ENCODE results near the gene SPEM3.
"Not testable (repeated sequence)": the region's sequence is repeated elsewhere in the genome, so short reads cannot be mapped to it uniquely, and the experiment has no call there.

SPEM3 gene

DNA sequence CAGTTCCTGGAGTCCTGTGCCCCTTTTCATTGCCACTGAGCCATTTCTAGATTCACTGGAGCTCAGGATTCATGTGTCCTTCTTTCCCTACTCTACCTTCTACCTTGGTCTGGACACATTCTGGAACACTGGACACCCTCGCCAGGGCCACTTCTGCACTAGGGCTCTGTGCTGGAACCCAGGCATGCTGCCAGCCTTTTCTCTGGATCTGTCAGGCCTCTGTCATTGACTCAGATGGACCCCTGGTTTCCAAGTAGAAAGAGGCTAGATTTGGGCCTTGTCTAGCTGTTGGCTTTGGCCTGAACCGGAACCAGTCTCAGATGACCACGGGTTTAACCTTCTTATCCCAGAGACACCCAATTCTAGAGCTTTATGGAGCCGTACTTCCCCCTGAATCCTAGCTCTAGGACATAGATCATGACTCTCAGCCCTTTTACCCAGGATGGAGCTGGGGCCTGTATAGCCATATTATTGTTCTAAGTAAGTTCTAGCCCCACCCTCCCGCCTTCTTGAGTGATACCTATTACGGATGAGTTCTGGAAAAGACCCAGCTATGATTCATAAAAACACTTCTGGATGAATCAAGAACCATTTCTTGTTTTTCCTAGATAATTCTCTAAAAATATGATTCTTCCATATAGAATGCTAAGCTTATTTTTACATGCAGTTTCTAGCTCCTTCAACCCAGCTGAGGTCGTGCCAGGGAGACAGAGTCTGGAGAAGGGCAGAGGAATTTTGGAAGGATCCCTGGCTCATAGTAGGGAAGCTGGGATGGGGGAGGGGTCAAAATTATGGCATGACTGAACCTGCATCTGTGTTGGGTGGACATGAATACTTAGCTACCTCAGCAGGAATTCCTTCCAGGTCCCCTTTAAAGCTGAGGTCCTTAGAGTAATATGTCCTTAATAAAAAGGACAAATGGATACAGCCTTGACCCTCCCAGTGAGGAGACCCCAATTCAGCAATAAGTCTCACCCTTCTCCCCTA is 15.1 kb downstream of the SPEM3 start:
- no peak for DNase-seq

DNA sequence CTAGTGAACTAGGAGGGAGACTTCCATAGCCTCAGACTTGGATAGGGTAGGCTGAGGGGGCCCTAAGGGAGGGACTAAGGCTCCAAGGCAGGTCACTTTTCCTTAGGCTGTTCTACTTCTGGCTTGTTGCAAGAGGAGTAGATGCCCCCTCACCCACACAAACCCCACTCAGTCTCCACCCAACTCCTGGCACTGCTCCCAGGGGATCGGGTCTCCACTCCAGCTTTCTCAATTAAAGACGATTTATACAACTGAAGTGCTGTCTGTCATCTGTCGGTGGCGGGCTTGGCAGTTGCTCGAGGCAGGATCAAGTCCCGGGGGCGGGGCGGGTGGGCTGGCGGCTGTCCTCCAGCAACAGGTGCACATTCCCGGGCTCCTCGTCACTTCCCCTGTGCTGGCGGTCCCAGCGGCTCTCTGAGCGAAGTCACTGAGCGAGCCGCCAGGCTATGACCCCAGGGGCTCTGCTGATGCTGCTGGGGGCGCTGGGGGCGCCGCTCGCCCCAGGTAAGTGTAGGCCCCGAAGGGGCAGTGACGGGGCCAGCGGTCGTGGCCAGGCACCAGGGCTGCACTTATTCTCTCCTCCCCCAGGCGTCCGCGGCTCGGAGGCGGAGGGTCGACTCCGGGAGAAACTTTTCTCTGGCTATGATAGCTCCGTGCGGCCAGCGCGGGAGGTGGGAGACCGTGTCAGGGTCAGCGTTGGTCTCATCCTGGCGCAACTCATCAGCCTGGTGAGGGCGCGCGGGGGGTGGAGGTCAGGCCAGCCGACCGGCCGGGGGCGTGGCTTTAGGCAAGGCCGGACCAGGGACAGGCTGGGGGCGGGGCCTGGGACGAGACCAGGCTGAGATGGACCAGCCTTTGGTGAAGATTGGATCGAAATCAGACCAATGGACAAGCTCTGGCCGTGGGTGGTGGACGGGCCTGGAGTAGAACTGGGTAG is 16.3 kb downstream of the SPEM3 start, which contains the start of gene CHRNB1:
Gene CHRNB1, plus strand, starts transcription at position 380 of the 937 bp plus-strand sequence. Its CDS starts 67 bp downstream, at position 447.
- no peak for DNase-seq

DNA sequence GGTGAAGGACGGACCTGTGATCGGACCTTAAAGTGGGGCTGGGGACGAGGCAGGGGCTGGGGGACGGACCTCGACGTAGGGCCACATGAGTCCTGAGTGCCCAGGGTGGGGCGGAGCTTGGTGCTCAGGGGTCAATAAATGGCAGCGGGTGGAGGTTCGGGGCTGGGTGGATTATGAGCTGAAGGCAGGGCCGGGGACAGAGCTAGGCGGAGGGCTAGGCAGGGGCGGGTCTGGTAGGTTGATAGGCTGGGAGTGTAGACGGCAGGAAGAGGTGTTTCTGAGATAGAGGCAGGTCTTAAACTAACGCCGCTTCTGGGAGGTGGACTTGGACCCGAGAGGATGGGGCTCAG is 16.9 kb downstream of the SPEM3 start:
- no peak for DNase-seq

DNA sequence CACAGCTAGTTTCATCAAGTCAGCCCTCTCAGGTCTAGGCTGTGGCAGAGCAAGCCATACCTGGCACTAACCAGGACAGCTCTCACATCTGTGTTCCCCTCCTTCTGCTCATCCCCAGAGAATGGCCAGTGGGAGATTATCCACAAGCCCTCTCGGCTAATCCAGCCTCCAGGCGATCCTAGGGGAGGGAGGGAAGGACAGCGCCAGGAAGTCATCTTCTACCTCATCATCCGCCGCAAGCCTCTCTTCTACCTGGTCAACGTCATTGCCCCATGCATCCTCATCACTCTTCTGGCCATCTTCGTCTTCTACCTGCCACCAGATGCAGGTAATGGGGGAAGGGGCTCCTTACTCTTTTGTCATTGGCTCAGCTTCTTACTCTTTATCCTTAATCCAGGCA is 19.8 kb downstream of the SPEM3 start:
- DNase-seq, result no peak

DNA sequence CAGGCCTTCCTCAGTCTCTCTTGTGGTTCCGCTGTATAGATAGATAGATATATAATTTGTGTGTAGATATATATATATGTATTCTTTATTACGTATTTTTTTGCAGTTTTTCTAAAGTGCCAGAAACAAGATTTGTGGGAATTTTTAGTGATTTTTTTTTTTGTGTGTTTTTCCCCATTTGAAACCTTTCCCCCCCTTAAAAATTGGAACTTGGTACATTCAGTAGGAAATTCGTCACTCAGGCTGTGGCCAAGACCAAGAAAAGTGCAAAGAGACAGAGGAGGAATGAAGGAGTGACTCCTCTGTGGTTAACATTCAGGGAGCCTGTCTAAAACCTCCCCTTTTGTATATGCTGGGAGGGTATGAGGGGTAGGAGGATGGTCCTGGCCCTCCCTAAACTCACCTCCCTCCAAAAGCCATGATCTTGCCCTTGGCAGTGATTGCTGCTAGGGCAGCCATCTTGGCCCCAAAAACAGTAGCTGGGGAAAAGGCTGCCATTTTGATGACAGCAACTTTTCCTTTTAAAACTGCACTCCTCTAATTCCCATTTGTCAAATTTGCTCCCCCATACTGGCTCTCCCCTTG is 31.4 kb downstream of the SPEM3 start:
- DNase-seq, result no peak

DNA sequence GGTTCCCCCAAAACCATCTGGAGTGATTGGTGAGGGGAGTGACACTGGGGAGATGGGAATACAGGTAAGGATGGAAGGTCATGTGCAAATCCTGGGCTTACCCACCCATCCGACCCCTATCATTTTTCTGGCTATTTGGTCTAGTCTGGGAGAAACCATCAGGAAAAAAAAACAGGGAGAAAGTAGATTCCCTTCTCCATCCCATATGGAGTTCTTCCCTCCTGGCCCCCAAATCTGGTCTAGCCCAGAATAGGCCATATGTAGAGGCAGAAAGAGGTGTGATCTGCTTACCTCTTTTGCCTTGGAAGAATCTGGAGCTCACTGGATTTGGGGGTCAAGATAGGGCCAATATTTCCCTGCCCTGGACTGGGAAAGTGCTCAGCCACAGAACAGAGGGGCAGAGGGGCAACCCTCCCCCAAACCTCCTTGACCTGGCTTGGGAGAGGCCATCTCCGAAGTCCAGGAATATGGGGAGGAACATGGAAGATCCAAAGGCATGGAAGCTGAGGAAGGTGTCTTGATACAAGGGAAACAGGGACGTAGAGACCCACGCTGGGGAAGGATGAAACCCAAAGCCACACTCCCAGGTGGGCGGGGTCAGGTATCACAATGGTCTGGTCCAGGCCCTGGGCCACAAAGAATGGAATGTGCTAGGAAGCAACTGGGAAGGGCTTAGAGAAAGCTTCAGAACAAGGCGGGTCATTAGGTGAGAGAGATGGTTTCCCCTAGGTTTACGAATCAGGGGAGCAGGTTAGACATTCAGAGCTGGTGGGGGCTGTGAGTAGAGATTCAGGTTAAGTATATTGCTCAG is 32.4 kb downstream of the SPEM3 start:
- DNase-seq, result no peak

DNA sequence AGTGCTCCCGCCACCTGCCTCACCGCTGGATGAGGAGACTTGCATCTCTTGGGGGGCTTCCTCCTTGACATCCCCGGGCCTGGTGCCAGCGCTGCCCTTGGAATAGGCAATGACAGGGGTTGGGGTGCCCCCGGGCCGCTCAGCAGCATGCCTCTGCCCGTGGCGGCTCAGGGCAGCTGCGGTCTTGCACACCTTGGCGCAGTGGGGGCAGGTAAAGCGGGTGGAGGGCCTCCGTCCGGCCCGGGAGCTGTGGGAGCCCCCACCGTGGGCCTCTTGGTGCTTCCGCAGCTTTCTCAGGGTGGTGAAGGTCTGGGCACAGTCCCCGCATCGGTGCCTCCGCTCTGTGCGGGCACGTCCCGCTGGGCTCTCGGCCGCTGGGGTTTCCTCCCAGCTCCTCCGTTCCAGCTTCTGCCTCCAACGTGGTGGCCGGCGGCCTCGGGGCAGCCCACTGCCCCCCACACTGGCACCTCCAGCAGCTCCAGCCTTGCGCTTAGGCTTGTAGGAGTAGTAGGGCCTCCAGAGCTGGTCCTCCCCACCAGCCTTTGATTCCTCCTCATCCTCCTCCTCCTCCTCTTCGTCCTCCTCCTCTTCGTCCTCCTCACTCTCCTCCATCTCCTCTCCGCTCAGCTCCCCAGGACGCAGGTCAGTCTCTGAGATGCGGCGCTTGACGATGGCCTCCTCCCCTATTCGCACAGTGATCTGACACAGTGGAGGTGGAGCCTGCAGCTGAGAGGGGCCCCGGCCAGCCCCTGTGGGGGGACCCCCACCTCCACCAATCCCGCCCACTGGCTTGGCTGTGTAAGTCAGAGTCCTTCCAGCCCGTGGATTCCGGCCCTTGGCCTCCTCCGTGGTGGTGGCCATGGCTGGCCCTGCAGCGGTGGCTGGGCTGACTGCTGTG is 34.1 kb downstream of the SPEM3 start:
- no peak for DNase-seq

DNA sequence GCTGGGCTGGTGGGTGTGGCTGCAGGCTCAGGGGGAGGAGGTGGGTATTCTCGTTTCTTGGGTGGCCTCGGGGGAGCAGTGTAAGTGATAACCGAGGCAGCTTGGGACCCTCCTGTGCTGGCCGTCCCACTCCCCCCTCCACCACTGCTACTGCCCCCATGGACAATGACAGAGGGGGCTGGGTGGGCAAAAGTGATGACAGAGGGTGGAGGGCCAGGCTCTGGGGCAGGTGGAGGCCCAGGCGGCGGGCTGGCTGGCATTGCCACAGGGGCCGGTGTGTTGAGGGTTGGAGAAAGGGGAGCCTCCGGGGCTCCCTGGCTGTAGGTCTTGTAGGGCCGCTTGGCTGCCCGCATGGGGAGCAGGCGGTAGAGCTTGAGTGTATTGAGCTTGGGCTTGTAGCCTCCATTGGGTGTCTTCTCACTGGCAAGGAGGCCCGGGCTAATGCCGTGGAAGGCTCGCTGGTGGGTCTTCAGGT is 34.8 kb downstream of the SPEM3 start:
- no peak for DNase-seq

DNA sequence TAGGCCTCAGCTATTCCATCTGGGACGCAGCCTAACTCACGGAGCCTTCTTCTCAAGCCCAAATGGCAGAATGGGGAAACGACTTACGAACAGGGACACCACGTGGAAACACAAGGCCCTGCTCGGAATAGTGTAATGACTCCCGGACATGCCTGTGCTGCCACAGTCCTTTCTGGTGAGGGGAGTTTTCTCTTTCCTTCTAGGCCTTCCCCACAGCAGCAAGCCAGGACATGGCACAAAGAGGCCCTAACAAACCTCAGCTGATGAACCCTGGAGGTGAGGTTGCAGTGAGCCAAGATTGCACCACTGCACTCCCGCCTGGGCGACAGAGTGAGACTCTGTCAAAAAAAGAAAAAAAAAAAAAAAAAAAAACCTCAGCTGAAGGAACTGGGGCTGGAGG is 35.4 kb downstream of the SPEM3 start:
- no peak for DNase-seq

DNA sequence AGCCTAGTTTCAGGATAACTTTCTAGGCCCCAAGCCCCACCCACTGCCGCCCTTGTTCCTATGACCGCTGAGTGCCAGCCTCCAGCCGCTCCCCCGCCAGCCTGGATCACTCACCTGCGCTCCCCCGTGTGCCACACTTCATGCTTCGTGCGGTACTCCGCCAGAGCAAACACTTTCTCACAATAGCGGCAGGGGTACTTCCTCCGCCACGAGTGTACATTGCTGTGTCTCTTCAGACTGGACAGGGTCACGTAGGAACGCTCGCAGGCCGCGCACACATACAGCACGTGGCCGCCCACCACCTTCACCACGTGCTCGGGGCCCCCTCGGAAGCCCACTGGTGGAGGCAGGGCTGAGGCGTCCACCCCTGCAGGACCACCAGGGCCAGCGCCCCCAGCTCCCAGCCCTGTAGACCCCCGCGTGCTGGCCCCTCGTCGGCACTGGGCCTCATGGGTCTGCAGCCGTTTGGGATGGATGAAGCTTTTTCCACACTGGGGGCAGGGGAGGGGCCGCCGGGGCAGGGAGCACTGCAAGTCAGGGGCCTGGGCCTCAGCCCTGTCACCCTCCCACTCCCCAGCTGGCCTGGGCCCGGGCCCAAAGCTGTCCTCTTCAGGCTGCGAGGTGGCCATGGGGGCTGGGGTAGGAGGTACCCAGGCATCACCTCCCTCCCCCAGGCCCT is 37.1 kb downstream of the SPEM3 start:
- no peak for DNase-seq

DNA sequence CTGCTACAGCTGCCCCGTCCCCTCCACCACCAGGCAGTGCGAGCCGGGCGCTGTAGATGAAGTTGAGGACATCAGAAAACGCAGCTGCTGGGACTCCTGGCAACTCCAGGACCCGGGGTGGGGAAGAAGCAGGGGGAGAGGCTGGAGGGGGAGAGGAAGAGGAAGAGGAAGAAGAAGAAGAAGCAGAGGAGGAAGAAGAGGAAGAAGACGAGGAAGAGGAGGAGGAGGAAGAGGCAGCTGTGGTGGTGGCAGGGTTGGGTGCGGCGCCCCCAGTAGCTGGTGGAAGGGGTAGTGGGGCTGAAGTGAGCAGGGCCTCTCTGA is 37.6 kb downstream of the SPEM3 start:
- no peak for DNase-seq

DNA sequence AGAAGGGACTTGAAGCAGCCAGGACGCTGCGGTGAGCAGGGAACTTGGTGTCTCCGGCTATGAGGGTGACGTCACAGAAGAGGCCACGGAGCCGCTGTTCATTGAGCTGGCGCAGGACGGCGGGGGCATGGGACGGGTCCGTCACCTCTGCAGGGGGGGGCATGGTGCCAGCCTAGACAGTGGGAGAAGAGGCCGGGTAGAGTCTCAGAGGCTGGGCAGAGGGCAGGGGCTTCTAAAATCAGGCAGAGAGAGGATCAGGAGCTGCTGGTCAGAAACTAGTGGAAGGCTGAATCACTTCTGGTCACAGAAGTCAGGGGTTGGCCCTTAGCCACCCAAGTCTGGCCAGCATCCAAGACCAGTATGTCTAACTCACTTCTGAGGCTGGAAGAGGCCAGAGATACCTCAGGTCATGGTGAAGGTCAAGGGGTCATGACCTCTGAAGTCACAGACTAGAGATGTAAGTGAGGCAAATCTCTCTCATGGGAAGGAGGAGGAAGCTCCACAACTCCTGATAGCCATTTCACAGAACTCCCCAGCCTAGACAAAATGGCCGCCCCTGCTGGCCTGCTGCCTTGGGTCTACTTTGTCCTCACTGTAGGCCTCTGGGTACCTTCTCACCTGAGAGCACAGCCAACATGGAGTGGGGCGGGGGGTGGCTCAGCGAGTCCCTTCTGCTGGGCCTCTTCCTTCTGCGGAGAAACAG is 38.1 kb downstream of the SPEM3 start:
- no peak for DNase-seq

DNA sequence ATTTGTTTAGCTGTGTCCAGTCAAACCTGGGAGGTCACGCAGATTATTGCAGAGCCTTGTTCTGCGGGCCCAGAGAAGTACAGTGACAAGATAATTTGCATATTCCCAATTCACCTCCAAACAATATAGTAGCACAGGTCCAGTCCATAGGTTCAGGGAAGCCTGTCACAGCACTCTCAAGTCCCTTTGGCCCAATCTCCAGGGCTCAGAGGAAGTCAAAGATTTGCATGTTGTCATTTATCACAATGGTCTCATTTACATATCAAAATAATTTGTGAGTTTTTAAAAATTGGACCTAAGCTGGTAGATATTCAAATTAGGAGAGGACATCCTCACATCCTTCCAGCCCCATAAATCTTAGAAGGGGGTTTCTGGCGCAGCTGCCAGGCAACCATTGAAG is 38.8 kb downstream of the SPEM3 start:
- no peak for DNase-seq

DNA sequence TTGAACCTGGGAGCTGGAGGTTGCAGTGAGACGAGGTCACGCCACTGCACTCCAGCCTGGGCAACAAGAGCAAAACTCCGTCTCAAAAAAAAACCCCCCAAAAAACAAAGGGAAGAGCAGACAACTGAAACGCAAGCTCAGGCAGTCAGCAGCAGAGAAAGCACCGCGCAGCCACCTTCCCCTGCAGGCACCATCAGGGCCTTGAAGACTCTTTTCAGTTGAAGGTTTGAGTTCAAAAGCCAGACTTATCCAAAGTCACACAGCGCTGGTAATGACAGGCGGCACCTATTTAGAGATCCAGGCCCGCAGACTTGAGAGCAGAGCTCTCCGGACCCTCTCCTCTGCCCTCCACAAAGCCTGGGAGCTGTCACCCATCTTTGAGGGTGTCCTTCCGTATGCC is 39.6 kb downstream of the SPEM3 start:
- no peak for DNase-seq

DNA sequence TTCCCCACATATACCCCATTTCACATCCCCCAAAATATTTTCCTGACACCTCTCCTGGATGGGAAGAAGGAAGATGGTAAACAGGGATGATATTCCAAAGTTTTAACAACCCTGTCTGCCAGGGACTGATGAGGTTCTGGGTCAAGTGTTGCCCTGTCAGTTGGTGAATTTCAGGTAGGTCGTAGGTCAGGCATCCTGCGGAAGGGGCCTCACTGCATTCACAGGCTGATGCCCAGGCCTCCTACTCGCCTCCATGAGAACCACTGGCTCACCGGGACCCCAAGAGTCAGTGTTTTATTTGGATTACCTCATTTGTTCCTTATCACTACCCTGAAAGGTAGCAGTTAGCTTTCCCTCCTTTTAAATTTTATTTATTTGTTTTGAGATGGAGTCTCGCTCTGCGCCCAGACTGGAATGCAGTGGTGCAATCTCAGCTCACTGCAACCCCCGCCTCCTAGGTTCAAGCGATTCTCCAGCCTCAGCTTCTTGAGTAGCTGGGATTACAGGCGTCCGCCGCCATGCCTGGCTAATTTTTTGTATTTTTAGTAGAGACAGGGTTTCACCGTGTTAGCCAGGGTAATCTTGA is 40.2 kb downstream of the SPEM3 start:
- DNase-seq, result no peak

DNA sequence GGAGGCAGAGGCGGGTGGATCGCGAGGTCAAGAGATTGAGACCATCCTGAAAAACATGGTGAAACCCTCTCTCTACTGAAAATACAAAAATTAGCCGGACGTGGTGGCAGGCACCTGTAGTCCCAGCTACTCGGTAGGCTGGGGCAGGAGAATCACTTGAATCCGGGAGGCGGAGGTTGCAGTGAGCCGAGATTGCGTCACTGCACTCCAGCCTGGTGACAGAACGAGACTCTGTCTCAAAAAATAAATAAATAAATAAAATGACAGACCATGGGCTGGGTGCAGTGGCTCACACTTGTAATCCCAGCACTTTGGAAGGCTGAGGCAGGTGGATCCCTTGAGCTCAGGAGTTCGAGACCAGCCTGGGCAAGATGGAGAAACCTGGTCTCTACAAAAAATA is 41.2 kb downstream of the SPEM3 start:
- DNase-seq, result not testable (repeated sequence)

DNA sequence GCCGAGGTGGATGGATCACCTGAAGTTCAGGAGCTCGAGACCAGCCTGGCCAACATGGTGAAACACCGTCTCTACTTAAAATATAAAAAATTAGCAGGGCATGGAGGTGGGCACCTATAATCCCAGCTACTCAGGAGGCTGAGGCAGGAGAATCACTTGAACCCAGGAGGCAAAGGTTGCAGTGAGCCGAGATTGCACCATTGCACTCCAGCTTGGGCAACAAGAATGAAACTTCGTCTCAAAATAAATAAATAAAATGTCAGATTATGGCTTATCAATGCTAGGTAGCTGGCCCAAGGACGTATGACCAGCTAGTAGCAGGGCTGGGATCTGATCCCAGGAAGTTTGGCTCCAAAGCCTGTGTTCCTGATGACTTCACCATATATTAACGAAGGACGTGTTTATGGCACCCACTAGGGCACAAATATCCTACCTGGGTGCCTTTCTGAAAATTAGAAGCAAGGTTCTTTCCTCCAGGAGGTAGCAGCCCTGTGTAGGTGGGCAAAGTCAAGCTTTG is 41.9 kb downstream of the SPEM3 start:
- DNase-seq, result not testable (repeated sequence)

DNA sequence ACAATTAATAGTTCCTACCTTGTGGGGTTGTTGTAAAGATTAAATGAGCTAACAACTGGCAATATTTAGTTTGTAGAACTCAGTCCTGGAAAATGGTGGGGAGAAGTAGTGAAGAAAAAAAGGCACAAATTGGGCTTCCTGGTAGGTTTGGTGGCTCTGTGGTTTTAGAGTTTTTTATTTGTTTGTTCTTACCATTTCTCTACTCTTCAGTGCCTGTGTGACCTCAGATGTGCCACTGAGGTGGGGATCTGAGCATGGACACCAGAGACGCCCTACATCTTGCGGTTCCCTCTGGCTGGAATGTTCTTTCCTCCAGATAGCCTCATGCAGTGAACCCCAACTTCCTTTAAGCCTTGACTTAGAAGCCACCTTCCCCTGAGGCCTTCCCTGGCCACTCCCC is 43.1 kb downstream of the SPEM3 start:
- DNase-seq, result no peak

DNA sequence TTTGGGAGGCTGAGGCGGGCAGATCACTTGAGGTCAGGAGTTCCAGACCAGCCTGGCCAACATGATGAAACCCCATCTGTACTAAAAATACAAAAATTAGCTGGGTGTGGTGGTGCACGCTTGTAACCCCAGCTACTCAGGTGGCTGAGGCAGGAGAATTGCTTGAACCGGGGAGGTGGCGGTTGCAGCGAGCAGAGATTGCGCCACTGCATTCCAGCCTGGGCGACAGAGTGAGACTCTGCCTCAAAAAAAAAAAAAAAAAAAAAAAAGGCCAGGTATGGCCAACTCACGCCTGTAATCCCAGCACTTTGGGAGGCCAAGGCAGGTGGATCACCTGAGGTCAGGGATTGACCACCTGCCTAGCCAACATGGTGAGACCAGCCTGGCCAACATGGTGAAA is 46.1 kb downstream of the SPEM3 start:
- DNase-seq, result not testable (repeated sequence)

Measured in effector CD4-positive, alpha-beta T cell (primary cell).